ENCODE measurements around the gene UPK1A.

The UPK1A gene

DNA sequence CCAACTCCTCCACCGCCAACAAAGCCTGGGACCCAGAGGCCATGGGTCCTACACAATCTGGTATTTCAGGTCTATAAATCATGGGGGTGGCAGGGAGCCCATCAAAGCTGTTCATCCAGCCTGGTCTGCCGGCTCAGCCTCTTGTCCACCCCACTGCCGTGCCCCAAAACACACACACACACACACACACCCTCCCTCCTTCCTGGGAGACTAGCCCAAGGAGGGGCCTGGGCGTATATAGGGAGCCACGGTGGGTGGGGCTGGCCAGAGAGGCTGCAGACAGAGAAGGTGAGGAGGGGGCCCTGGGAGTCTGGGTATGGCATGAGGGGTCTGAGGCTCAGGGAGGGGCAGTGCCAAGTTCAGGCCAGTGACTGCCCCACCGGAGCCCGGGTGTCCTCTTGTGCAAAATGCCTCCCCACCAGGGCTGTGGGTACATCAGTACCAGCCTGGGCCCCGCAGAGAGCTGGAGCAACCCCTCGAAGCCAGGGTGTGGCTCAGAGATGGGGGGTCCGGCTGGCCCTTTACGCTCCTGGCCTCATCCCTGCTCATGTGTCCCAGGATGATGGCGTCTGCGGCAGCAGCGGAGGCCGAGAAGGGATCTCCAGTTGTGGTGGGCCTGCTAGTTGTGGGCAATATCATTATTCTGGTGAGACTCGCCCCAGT, at the start of gene UPK1A:
Gene UPK1A, plus strand, starts transcription at position 267 of the 663 bp plus-strand sequence. Its CDS starts 296 bp downstream, at position 563.
- no peaks in the 10 kb centered on the region for H3K4me1 Mint-ChIP-seq (ENCODE audit: low read depth)
- intact Hi-C loops (cut with micrococcal nuclease): no loop called here
- no peak within 1 kb of the TSS for H3K27ac Mint-ChIP-seq
- no peaks in the 10 kb centered on the region for H3K9me3 Mint-ChIP-seq
- peaks cover 17% of the 10 kb centered on the region for H3K27me3 Mint-ChIP-seq
- H3K36me3 Mint-ChIP-seq (ENCODE audit: low read depth): peaks cover 49% of the 10 kb centered on the region
- H3K4me3 Mint-ChIP-seq: no peak within 1 kb of the TSS

DNA sequence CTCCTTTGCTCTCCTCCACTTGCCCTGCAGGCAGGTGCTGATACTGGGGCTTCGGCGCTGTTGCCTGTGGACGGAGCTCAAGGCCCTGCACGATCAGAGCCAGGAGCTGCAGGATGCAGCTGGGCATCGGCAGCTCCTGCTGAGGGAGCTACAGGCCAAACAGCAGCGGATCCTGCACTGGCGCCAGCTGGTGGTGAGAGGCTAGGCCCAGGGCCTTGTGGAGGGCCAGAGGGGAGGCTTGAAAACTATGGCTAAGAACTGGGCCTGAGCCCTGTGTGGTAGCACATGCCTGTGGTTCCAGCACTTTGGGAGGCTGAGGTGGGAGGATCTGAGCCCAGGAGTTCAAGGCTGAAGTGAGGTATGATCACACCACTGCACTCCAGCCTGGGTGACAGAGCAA, 47.5 kb upstream of the UPK1A start:
- Mint-ChIP-seq H3K27ac (no peak overlapping the region), H3K4me1 (ENCODE audit: low read depth) (no peaks in the 10 kb centered on the region), H3K36me3 (ENCODE audit: low read depth) (peaks cover 76% of the 10 kb centered on the region), H3K4me3 (no peak overlapping the region), H3K9me3 (no peaks in the 10 kb centered on the region), H3K27me3 (no peaks in the 10 kb centered on the region)
- intact Hi-C loops (cut with micrococcal nuclease): no loop called here

- Mint-ChIP-seq H3K4me1 (ENCODE audit: low read depth) (no peaks in the 10 kb centered on the region), H3K4me3 (no peak overlapping the region), H3K27me3 (no peaks in the 10 kb centered on the region), H3K9me3 (no peaks in the 10 kb centered on the region), H3K36me3 (ENCODE audit: low read depth) (peaks cover 76% of the 10 kb centered on the region), H3K27ac (no peak overlapping the region)
- intact Hi-C loops (cut with micrococcal nuclease): no loop called here
These were observed 46.9 kb upstream of the UPK1A start for GRCh38 chr19:35619290-35619923.

DNA sequence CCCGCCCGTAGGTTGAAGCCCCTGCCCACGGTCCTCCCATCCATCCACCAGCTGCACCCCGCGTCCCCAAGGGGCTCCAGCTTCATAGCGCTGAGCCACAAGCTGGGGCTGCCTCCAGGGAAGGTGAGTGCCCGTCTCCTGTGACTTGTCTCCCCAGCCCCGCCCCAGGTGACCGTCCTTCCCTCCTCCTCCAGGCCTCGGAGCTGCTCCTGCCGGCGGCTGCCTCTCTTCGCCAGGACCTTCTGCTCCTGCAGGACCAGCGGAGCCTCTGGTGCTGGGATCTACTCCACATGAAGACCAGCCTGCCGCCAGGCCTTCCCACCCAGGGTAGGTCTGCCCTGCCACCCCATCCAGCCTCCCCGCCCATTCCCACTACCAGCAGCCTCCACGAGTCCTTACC, 46.3 kb upstream of the UPK1A start:
- no peaks in the 10 kb centered on the region for H3K27me3 Mint-ChIP-seq
- H3K27ac Mint-ChIP-seq: no peak overlapping the region
- H3K9me3 Mint-ChIP-seq: no peaks in the 10 kb centered on the region
- H3K4me1 Mint-ChIP-seq (ENCODE audit: low read depth): no peaks in the 10 kb centered on the region
- H3K36me3 Mint-ChIP-seq (ENCODE audit: low read depth): peaks cover 71% of the 10 kb centered on the region
- no peak overlapping the region for H3K4me3 Mint-ChIP-seq
- intact Hi-C loops (cut with micrococcal nuclease): no loop called here

DNA sequence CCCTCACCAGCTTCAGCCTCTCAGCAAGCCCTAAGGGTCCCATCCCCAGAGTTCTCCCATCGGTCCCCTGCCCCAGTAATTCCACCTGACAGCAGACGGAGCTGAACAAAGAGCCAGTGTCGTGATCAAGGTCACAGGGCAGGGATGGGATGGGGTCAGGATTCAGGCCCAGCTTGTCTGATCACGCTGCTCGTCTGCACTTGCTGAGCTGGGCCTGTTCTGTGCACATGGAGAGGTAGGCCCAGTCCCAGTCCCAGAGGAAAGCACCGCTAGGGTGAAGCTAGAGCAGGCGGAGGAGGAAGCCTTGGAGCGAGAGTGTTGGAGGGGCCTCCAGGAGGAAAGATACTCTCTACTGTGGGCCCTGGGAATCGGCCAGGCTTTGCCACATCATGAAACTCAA, 44.6 kb upstream of the UPK1A start:
- no peak overlapping the region for H3K4me3 Mint-ChIP-seq
- peaks cover 58% of the 10 kb centered on the region for H3K36me3 Mint-ChIP-seq (ENCODE audit: low read depth)
- H3K9me3 Mint-ChIP-seq: no peaks in the 10 kb centered on the region
- intact Hi-C loops (cut with micrococcal nuclease): no loop called here
- H3K4me1 Mint-ChIP-seq (ENCODE audit: low read depth): no peaks in the 10 kb centered on the region
- no peaks in the 10 kb centered on the region for H3K27me3 Mint-ChIP-seq
- peak overlapping the region; percentile 22 for H3K27ac Mint-ChIP-seq

DNA sequence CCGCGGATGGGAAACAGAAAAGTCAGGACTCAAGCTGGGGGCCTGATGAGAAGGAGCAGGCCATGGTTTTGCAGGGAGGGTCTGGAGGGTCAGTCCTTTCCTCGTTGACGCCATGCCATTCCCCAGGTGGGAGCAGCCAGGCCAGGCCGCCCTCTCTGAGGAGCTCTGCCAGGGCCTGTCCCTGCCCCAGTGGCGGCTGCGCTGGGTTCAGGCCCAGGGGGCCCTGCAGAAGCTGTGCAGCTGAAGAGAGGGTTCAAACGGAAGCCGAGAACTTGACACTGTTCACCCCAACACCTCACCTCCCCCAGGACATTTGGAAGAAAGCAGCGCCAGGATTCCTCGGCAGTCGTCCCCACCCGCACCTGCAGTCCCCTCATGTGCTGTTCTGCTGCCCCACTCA, 43.6 kb upstream of the UPK1A start:
- Mint-ChIP-seq H3K27ac (no peak overlapping the region), H3K27me3 (no peaks in the 10 kb centered on the region), H3K36me3 (ENCODE audit: low read depth) (peaks cover 48% of the 10 kb centered on the region), H3K4me1 (ENCODE audit: low read depth) (no peaks in the 10 kb centered on the region), H3K4me3 (no peak overlapping the region), H3K9me3 (no peaks in the 10 kb centered on the region)
- intact Hi-C loops (cut with micrococcal nuclease): no loop called here

DNA sequence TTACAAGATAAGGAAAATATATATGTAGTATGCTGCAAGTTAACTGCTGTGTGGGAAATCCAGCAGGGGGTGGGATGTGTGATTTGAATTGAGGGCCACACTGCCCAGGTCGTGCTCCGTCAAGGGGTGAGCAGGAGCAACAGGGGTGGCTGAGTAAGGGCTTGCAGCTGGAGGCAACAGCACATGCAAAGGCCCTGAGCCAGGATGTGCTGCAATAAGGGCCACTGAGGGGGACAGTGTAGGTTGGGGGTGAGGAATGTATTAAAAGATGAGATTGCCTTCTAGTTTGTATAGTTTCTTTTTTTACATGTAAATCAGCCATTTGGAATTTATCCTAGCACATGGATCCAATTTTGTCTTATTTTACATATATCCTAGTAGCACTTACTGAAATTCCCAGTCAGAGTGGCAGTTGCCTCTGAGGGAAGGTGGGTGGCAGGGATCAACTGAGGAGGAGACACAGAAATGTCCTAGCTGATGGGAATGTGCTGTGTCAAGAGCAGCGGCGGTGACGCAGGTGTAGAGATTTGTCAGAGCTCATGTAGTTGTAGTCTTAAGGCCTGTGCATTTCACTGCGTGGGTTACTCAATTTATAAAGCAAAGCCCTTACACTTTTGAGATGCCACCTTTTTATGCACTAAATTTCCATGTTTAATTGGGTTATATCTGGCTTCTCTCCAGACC, 42.8 kb upstream of the UPK1A start:
- no peaks in the 10 kb centered on the region for H3K27me3 Mint-ChIP-seq
- H3K27ac Mint-ChIP-seq: no peak overlapping the region
- peaks cover 44% of the 10 kb centered on the region for H3K36me3 Mint-ChIP-seq (ENCODE audit: low read depth)
- peaks cover 5% of the 10 kb centered on the region for H3K4me1 Mint-ChIP-seq (ENCODE audit: low read depth)
- no peak overlapping the region for H3K4me3 Mint-ChIP-seq
- no peaks in the 10 kb centered on the region for H3K9me3 Mint-ChIP-seq
- intact Hi-C loops (cut with micrococcal nuclease): no loop called here

DNA sequence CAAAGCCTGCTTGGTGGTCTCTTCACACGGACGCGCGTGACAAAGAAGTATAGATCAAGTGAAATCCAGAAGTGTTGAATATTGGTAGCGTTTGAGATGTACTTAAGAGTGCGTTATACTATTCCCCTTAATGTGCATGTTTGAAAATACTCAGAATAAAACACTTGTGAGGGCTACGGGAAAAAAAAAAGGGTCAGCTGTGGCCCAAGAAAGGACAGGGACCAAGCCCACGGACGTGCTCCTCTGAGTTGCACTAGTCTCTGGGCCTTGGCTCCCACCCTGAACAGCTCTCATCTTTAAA, 38.1 kb upstream of the UPK1A start:
- Mint-ChIP-seq H3K27me3 (no peaks in the 10 kb centered on the region), H3K36me3 (ENCODE audit: low read depth) (peaks cover 47% of the 10 kb centered on the region), H3K4me1 (ENCODE audit: low read depth) (peaks cover 28% of the 10 kb centered on the region), H3K9me3 (no peaks in the 10 kb centered on the region), H3K4me3 (peak overlapping the region; percentile 88), H3K27ac (peak overlapping the region; percentile 98)
- intact Hi-C loops (cut with micrococcal nuclease): loop anchor here (1.0 to 2.0 kb wide), 3 partner anchors 15 to 20 kb away; partner anchors contain the start of genes COX6B1 and HAUS5

DNA sequence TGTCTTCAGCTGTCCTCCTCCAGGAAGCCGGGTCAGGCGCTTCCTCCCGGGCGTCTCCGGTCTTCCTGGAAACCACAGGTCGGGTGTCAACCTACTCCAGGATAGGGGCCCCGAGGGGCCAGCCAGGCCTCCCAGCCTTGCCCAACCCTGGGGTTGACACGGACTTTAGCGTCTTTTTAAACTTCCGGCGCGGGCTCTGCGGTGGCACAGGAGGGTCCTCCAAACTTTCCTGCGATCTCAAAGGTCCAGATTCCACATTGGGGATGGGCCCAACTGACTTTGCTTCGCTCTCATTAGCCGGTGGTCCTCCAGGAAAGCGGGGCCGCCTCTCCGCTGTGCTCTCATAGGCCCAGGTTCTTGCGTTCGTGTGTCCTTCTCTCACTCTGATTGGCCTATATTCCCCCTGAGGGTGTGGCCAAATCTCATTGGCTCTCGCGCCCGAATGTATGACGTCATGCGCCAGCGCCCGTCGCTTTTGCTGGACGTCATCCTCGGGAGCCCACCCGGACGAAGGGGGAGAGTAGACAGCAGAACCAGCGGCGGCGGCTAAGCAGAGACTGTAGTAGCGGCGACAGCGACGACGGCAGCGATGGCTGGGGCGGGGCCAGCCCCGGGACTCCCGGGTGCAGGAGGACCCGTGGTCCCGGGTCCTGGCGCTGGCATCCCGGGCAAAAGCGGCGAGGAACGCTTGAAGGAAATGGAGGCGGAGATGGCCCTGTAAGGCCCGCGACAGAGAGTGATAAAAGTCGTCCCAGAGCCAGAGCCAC, 37.6 kb upstream of the UPK1A start, which contains the start of gene RBM42:
Gene RBM42, plus strand, starts transcription at position 472 of the 767 bp plus-strand sequence. Its CDS starts 118 bp downstream, at position 590.
- intact Hi-C loops (cut with micrococcal nuclease): loop anchor here (1.0 to 2.0 kb wide), 3 partner anchors 15 to 20 kb away; partner anchors contain the start of genes COX6B1 and HAUS5
- H3K9me3 Mint-ChIP-seq: no peaks in the 10 kb centered on the region
- H3K27ac Mint-ChIP-seq: peak within 1 kb of the TSS; percentile 98
- peaks cover 28% of the 10 kb centered on the region for H3K4me1 Mint-ChIP-seq (ENCODE audit: low read depth)
- H3K4me3 Mint-ChIP-seq: peak within 1 kb of the TSS; percentile 88
- no peaks in the 10 kb centered on the region for H3K27me3 Mint-ChIP-seq
- peaks cover 52% of the 10 kb centered on the region for H3K36me3 Mint-ChIP-seq (ENCODE audit: low read depth)

GRCh38 chr19:35629332-35629633, 37.0 kb upstream of the UPK1A start:
- H3K4me3 Mint-ChIP-seq: peak overlapping the region; percentile 88
- intact Hi-C loops (cut with micrococcal nuclease): loop anchor here (2.0 kb wide), 1 partner anchor 16 kb away; the partner anchor contains the start of gene HAUS5

DNA sequence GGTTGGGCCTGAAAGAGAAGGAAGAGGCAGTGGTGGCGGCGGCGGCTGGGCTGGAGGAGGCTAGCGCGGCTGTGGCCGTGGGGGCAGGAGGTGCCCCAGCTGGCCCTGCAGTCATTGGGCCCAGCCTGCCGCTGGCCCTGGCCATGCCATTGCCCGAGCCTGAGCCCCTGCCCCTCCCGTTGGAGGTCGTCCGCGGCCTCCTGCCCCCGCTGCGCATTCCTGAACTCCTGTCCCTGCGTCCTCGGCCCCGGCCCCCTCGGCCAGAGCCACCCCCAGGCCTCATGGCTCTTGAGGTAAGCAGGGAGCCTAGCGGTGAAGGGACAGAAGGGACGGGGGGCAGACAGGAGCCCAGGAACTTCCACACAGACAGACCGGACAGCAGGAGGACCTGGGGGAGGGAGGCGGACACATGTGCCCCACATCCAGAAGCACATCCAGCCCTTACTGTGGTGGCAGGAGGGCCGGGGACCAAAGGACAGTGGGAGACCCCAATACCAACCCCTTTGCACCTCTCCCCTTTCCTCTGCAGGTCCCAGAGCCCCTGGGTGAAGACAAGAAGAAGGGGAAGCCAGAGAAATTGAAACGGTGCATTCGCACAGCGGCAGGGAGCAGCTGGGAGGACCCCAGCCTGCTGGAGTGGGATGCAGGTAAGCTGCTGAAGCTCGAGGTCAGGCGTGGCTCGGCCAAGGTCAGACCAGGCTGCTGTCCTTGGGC, 32.4 kb upstream of the UPK1A start:
- intact Hi-C loops (cut with micrococcal nuclease): no loop called here
- no peaks in the 10 kb centered on the region for H3K27me3 Mint-ChIP-seq
- peaks cover 93% of the 10 kb centered on the region for H3K36me3 Mint-ChIP-seq (ENCODE audit: low read depth)
- no peaks in the 10 kb centered on the region for H3K9me3 Mint-ChIP-seq
- H3K4me3 Mint-ChIP-seq: no peak overlapping the region
- peaks cover 23% of the 10 kb centered on the region for H3K4me1 Mint-ChIP-seq (ENCODE audit: low read depth)
- H3K27ac Mint-ChIP-seq: no peak overlapping the region

More at GRCh38 chr19:35629332-35629633, 37.0 kb upstream of the UPK1A start:
- Mint-ChIP-seq H3K36me3 (ENCODE audit: low read depth) (peaks cover 57% of the 10 kb centered on the region), H3K4me1 (ENCODE audit: low read depth) (peaks cover 28% of the 10 kb centered on the region), H3K27ac (peak overlapping the region; percentile 98), H3K27me3 (no peaks in the 10 kb centered on the region), H3K9me3 (no peaks in the 10 kb centered on the region)

GRCh38 chr19:35636651-35637050, 29.7 kb upstream of the UPK1A start:
- Mint-ChIP-seq H3K27ac (no peak overlapping the region), H3K9me3 (no peaks in the 10 kb centered on the region), H3K4me1 (ENCODE audit: low read depth) (peaks cover 11% of the 10 kb centered on the region), H3K36me3 (ENCODE audit: low read depth) (peaks cover 69% of the 10 kb centered on the region), H3K4me3 (no peak overlapping the region), H3K27me3 (no peaks in the 10 kb centered on the region)
- intact Hi-C loops (cut with micrococcal nuclease): no loop called here

GRCh38 chr19:35637165-35637564, 29.2 kb upstream of the UPK1A start:
- no peak overlapping the region for H3K27ac Mint-ChIP-seq
- H3K36me3 Mint-ChIP-seq (ENCODE audit: low read depth): peaks cover 64% of the 10 kb centered on the region
- no peaks in the 10 kb centered on the region for H3K9me3 Mint-ChIP-seq
- H3K4me1 Mint-ChIP-seq (ENCODE audit: low read depth): peaks cover 12% of the 10 kb centered on the region
- H3K27me3 Mint-ChIP-seq: no peaks in the 10 kb centered on the region
- intact Hi-C loops (cut with micrococcal nuclease): no loop called here
- no peak overlapping the region for H3K4me3 Mint-ChIP-seq
